HG02885 (cell line): ENCODE measurements around the gene DNAJC15.

Source experiments
- ATAC-seq: cut with Tn5 transposase; IDR thresholded peaks from one replicate; pipeline ENCODE4 v1.9.1; 2021; ENCODE audit warnings: mild to moderate bottlenecking; ENCODE audit not compliant: unreplicated experiment, poor library complexity

The DNAJC15 gene

DNA sequence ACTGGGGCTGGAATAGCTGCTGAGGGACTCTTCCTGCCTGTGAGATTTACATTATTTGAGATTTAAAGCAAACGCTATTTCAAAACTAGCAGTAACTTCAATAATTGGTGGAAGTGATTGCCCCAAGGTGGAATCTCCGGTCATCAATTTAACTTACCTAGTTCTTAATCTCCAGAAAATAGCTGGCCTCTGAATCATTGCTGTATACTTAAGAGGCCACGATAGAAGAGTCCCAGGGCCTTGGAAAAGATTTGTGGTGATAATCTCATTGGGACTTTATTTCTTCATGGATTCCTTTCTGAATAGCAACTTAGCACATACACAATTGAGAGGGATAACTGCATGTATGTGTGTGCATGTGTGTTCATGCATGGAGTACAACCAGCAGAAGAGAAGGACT is 120.2 kb downstream of the DNAJC15 start:
- ATAC-seq, result no peak

DNA sequence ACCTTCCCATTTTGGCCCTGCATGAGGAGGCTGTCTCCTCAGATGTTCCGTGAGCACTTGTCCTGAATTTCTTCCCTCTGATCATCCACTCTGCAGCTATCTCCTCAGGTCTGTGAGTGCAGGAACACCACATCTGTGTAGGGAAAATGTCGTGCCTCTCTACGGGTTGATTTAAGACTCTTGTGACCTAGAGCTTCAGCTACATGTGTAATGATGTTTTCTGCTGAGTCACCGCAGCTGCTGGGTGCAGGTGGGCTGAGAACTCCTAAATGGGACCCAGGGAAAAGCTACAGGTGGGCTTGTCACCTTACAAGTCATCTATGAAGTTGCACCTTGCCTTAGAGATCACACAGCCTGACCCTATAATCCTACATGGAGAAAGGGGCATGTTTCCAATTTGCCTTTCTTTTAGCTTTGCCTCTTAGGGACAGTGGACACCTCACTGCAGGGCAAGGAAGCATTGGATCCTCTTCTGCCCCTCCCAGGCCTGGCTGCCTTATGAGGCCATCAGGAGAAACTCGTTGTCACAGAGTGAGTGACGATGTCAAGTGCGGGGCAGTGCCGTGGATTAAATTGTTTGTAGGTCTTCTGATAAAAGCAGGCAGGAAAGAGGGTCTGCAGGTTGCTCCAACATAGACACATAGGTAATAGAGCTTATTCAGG is 122.3 kb downstream of the DNAJC15 start:
- ATAC-seq, result no peak

DNA sequence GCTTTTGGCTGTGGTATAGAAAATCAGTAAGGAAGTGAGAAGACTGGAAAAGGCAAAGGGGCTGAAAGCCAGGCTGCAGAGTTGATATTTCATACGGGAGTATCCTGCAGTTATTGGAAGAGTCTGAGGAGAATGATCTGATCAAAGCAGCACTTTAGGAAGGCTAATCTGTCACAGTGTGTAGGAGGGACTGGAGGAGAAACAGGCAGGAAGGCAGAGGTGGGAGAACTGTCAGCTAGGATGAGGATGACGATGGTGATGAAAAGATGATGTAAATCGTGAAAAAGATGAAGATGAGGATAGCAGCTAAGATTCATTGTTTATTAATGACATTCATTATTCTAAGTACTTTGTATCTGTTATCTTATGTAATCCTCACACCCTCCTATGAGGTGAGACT is 123.0 kb downstream of the DNAJC15 start:
- no peak for ATAC-seq

DNA sequence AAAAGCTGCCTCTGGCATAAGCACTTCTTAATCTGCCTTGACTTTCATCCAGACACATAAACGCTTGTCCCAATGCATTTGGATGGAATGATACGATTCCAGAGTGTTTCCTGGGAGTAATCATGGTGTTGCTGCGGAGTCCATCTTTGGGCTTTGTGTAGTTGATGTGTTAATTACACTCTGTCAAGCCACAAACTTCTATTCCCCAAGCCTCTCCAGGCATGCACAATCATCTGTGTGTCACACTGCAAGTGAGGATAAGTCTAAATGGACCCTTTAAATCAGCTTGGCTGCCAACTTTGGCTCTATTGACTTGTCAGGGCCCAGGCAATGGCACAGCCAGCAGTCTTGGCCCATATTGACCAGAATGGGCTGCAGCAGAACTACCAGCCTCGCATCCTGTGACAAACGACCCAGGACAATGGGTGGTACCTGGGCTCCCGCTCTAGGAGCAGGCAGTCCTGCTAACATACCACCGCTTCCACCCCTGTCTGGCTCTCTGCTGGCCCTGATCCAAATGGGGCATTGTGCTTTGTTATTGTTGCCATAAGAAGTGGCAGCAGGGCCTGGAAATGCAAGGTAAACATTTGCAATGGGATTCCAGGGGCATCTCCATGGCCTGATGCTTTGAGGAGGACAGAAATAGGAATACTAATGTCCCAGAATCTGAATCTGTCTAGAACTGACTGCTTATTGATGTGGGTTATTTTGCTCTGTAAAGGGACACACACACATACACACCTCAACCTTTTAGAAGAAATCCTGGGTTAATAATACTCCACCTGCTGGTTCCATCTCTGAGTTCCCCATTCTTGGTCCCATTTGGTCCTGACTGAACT is 127.2 kb downstream of the DNAJC15 start:
- no peak for ATAC-seq

DNA sequence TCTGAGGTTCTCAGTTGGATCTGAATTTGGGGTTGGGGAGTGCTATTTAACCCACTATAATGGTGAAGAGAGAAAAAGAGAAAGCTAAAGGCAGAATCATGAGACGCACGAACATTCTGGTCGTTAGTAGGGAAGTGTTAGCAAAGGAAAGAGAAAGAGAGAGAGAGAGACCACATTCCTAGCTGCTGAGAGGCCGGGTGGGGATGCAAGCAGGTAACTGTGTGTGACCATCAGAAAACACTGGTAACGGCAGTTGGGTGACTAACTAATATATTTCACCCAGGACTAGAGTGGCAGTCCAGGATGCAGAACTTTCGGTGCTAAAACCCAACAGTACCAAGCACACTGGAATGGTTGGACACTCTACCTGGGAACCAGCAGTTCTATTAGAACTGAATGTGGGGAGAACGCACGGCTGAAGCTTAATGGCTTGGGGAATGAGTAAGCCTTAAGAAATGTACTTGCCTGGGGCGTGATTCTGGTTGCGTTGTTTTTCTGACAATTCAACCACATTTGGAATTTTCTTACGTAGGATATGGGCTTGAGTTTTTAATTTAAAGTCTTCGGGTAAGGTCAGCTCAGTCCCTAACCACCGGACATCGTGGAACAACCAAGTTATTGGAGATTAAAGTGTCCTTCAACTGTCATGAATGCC is 130.2 kb downstream of the DNAJC15 start:
- ATAC-seq, result no peak

DNA sequence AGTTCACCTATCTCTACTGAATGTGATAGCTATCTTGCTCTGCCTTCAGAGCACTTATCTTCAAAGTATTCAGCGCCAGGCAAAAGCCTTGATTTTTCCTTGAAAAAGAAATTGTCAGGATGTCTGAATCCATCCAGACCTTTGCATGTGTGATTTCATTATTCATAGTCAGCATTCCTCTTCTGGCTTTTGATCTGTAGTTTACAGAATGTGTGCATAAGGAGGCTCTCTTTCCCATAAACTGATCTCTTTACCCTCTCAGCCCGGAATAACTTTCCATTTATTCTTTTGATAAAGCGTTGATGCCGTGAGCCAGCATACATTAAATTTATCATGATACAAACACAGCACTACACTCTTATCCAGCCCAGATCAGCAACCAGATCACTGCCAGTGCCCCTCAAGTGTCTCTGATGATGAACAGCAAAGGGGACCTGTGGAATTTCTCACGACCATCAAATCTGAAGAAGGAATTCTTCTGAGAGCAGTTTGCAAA is 130.8 kb downstream of the DNAJC15 start:
- no peak for ATAC-seq

DNA sequence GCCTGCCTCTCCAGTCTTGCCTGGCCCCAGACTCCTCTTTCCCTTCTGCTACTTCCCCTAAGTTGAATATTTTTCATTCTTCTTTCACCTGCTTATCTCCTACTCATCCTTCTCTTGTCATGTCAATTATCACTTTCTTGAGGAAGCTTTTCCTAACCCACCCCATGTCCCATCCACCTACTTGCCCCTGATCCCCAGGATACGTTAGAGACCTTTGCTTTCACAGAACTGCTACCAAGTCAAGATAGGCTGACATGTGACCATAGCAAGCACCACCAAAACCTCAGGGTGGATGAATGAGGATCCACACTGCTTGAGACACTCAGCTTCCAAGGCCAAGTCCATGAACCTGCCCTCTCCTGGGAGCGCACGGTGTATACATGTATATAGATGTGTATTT is 131.5 kb downstream of the DNAJC15 start:
- ATAC-seq, result no peak

DNA sequence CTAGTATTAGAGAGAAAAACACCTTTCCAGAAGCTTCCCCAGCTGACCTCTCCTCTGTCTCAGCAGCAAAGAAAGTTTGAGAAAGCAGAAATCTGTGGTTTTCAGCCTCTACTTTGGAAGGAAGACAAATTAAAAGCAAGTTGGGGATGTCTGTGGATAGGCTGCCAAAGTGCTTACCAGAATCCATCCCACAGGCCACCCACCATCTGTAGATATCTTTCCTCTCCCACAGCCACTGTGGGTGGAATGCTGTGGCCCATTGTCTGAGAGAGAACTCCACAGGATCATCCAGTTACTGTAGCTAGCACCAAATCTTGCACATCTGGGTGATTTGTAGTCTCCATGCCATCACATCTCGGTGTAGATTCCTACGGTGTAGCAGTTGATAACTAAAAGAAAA is 133.5 kb downstream of the DNAJC15 start:
- ATAC-seq, result no peak

DNA sequence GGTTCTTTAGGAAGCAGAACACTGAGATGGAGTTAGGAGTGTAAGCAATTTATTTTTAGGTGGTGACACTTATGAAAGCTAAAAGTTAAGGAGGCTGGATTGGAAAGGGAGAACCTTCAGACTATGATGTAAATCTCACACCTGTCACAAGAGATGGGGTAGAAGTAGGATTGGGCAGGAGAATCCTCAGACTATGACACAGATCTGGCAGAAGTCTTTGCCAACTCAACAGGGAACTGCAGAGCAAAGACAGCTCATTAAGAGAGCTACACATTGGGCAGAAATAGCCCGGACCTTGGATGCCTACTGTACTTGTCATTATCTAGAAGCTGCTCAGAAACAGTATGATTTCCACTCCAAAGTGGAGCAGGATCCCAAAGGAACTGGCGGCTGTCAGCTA is 134.4 kb downstream of the DNAJC15 start:
- ATAC-seq, result no peak

DNA sequence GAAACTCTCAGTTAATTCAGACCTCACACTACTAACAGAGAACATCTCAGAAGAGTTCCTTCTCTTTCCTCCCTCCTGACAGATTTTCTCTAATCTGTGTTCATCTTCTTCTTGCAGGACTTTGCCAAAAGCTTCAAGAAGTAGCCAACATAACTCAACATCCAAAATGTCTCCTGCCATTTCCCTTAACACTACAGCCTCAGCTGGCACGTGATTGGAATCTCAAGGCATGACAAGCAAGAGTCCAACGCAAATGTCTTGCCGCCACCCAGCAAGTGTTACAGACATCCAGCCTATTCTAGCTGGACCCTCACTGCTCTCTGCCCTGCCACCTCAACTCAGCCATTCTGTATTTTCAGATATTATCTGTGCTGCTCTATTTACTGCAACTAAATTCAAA is 135.1 kb downstream of the DNAJC15 start:
- ATAC-seq, result no peak

DNA sequence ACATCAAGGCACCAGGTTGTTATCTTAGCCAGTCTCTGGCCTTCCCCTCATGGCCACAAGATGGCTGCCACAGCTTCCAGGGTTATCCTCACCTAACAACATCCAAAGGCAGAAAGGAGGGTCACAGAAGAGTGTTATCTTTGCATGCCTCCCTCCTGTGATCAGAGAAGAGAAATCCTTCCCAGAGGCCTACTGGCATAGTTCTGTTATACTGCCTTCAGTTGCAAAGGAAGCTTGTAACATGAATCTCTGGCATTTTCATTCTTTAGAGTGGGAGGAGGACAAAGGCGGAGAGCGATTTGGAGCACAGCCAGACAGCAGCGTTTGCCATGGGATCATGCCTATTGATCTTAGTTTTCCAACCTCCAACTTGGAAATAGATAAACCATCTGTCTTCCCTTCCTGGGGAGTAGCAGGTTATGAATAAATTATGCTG is 135.7 kb downstream of the DNAJC15 start:
- no peak for ATAC-seq
